Measurements from ENCODE around the gene OBSCN. TPM values are rescaled to one million over a fixed set of nuclear protein-coding genes. Genes with fewer than 3 reads are reported as not detected.

Gene OBSCN
- total and polyA plus RNA-seq, 2 of the 13 experiments (the other 11 are each of a cell fraction or from before 2014, with no cell fraction given): 0.20 TPM

- TF ChIP-seq ZNF367 (CRISPR knock-in tag; IDR thresholded peaks at IDR 0.05; ENCODE audit: borderline replicate concordance) (no peak), ADNP (CRISPR knock-in tag; IDR thresholded peaks at IDR 0.05) (no peak), ZBTB21 (CRISPR knock-in tag; IDR thresholded peaks at IDR 0.05) (no peak), ZNF644 (CRISPR knock-in tag; IDR thresholded peaks at IDR 0.05; ENCODE audit: low read depth) (no peak), ZNF790 (CRISPR knock-in tag; IDR thresholded peaks at IDR 0.05; ENCODE audit: borderline replicate concordance) (no peak), STAG1 (CRISPR knock-in tag; IDR thresholded peaks at IDR 0.05) (peak; percentile 55), FOXA1 (IDR thresholded peaks at IDR 0.05) (no peak), FOXA1 (CRISPR knock-in tag; IDR thresholded peaks at IDR 0.05) (peak; percentile 41), PRMT3 (CRISPR knock-in tag; IDR thresholded peaks at IDR 0.05; ENCODE audit: borderline replicate concordance, low read depth) (no peak), ZNF549 (CRISPR knock-in tag; IDR thresholded peaks at IDR 0.05) (no peak), ISX (CRISPR knock-in tag; conservative IDR thresholded peaks at IDR 0.05) (no peak), ZNF101 (CRISPR knock-in tag; IDR thresholded peaks at IDR 0.05; ENCODE audit: borderline replicate concordance, low read depth) (no peak), ZNF136 (CRISPR knock-in tag; IDR thresholded peaks at IDR 0.05; ENCODE audit: low read depth) (no peak), BCL6 (CRISPR knock-in tag; IDR thresholded peaks at IDR 0.05) (peak; percentile 26; the same call in 1 of the 2 replicates), KMT2B (CRISPR knock-in tag; IDR thresholded peaks at IDR 0.05) (0 out of 2 replicates have a peak, but pooled peaks have one; percentile 35), AGO1 (IDR thresholded peaks at IDR 0.05; ENCODE audit: low read depth, low read length, poor library complexity, severe bottlenecking) (no peak), SP5 (CRISPR knock-in tag; IDR thresholded peaks at IDR 0.05; ENCODE audit: borderline replicate concordance, low read depth) (peak; percentile 75), RXRA (CRISPR knock-in tag; IDR thresholded peaks at IDR 0.05) (no peak), ZNF720 (CRISPR knock-in tag; IDR thresholded peaks at IDR 0.05) (no peak), ZSCAN25 (CRISPR knock-in tag; IDR thresholded peaks at IDR 0.05) (0 out of 2 replicates have a peak, but pooled peaks have one; percentile 32), MTF2 (CRISPR knock-in tag; IDR thresholded peaks at IDR 0.05; ENCODE audit: borderline replicate concordance) (peak; percentile 70; the same call in 1 of the 2 replicates), RARA (CRISPR knock-in tag; IDR thresholded peaks at IDR 0.05) (no peak)
- TF ChIP-seq, protein P1, sequence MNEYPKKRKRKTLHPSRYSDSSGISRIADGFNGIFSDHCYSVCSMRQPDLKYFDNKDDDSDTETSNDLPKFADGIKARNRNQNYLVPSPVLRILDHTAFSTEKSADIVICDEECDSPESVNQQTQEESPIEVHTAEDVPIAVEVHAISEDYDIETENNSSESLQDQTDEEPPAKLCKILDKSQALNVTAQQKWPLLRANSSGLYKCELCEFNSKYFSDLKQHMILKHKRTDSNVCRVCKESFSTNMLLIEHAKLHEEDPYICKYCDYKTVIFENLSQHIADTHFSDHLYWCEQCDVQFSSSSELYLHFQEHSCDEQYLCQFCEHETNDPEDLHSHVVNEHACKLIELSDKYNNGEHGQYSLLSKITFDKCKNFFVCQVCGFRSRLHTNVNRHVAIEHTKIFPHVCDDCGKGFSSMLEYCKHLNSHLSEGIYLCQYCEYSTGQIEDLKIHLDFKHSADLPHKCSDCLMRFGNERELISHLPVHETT (CRISPR knock-in tag; conservative IDR thresholded peaks at IDR 0.05): no peak
- TF ChIP-seq, protein P2, sequence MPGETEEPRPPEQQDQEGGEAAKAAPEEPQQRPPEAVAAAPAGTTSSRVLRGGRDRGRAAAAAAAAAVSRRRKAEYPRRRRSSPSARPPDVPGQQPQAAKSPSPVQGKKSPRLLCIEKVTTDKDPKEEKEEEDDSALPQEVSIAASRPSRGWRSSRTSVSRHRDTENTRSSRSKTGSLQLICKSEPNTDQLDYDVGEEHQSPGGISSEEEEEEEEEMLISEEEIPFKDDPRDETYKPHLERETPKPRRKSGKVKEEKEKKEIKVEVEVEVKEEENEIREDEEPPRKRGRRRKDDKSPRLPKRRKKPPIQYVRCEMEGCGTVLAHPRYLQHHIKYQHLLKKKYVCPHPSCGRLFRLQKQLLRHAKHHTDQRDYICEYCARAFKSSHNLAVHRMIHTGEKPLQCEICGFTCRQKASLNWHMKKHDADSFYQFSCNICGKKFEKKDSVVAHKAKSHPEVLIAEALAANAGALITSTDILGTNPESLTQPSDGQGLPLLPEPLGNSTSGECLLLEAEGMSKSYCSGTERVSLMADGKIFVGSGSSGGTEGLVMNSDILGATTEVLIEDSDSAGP (CRISPR knock-in tag; IDR thresholded peaks at IDR 0.05; ENCODE audit: borderline replicate concordance): no peak
- TF ChIP-seq, protein P3, sequence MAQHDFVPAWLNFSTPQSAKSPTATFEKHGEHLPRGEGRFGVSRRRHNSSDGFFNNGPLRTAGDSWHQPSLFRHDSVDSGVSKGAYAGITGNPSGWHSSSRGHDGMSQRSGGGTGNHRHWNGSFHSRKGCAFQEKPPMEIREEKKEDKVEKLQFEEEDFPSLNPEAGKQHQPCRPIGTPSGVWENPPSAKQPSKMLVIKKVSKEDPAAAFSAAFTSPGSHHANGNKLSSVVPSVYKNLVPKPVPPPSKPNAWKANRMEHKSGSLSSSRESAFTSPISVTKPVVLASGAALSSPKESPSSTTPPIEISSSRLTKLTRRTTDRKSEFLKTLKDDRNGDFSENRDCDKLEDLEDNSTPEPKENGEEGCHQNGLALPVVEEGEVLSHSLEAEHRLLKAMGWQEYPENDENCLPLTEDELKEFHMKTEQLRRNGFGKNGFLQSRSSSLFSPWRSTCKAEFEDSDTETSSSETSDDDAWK (CRISPR knock-in tag; IDR thresholded peaks at IDR 0.05): no peak
- TF ChIP-seq, protein P4, sequence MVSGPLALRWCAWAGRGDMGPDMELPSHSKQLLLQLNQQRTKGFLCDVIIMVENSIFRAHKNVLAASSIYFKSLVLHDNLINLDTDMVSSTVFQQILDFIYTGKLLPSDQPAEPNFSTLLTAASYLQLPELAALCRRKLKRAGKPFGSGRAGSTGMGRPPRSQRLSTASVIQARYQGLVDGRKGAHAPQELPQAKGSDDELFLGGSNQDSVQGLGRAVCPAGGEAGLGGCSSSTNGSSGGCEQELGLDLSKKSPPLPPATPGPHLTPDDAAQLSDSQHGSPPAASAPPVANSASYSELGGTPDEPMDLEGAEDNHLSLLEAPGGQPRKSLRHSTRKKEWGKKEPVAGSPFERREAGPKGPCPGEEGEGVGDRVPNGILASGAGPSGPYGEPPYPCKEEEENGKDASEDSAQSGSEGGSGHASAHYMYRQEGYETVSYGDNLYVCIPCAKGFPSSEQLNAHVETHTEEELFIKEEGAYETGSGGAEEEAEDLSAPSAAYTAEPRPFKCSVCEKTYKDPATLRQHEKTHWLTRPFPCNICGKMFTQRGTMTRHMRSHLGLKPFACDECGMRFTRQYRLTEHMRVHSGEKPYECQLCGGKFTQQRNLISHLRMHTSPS (CRISPR knock-in tag; IDR thresholded peaks at IDR 0.05; ENCODE audit: low read depth): 0 out of 2 replicates have a peak, but pooled peaks have one; percentile 39
Observed at GRCh38 chr1:228212966-228213844, 5.4 kb downstream of the OBSCN start (continued).
